ENCODE results near the gene HADHA. TPM values are rescaled to one million over a fixed set of nuclear protein-coding genes. Genes with fewer than 3 reads are reported as not detected.

HADHA gene
- total RNA-seq, 1 donor from 2014 or later: 523 TPM

GRCh38 chr2:26191316-26192159, 52.9 kb downstream of the HADHA start:
- Histone ChIP-seq H3K4me1 (peaks cover 5% of the 10 kb centered on the region), H3K27ac (replicated peaks) (no peak overlapping the region), H3K36me3 (peaks cover 66% of the 10 kb centered on the region), H3K27me3 (ENCODE audit: low read depth) (no peaks in the 10 kb centered on the region), H3K9me3 (replicated peaks) (no peaks in the 10 kb centered on the region), H3K4me3 (no peak overlapping the region)
- no peak for DNase-seq
- intact Hi-C loops (cut with micrococcal nuclease): no loop called here
- TF ChIP-seq CTCF (IDR thresholded peaks at IDR 0.05; ENCODE audit: borderline replicate concordance): no peak

- H3K27ac ChIP-seq (replicated peaks): no peak overlapping the region
Observed at GRCh38 chr2:26190369-26190768, 54.1 kb downstream of the HADHA start.

GRCh38 chr2:26189751-26190150, 54.7 kb downstream of the HADHA start:
- TF ChIP-seq CTCF (IDR thresholded peaks at IDR 0.05; ENCODE audit: borderline replicate concordance): no peak
- intact Hi-C loops (cut with micrococcal nuclease): no loop called here
- H3K27me3 ChIP-seq (ENCODE audit: low read depth): no peaks in the 10 kb centered on the region
- H3K27ac ChIP-seq (replicated peaks): peak overlapping the region; percentile 36
- H3K36me3 ChIP-seq: peaks cover 50% of the 10 kb centered on the region
- no peaks in the 10 kb centered on the region for H3K9me3 ChIP-seq (replicated peaks)
- no peak overlapping the region for H3K4me3 ChIP-seq
- H3K4me1 ChIP-seq: peaks cover 17% of the 10 kb centered on the region
- DNase-seq: no peak

More at GRCh38 chr2:26190369-26190768, 54.1 kb downstream of the HADHA start:
- TF ChIP-seq CTCF (IDR thresholded peaks at IDR 0.05; ENCODE audit: borderline replicate concordance): no peak
- no peaks in the 10 kb centered on the region for H3K9me3 ChIP-seq (replicated peaks)
- H3K4me1 ChIP-seq: peaks cover 13% of the 10 kb centered on the region
- H3K27me3 ChIP-seq (ENCODE audit: low read depth): no peaks in the 10 kb centered on the region
- no peak for DNase-seq
- intact Hi-C loops (cut with micrococcal nuclease): no loop called here
- peaks cover 55% of the 10 kb centered on the region for H3K36me3 ChIP-seq
- no peak overlapping the region for H3K4me3 ChIP-seq

GRCh38 chr2:26189123-26189522, 55.3 kb downstream of the HADHA start:
- Histone ChIP-seq H3K27me3 (ENCODE audit: low read depth) (no peaks in the 10 kb centered on the region), H3K4me1 (peaks cover 21% of the 10 kb centered on the region), H3K36me3 (peaks cover 44% of the 10 kb centered on the region), H3K4me3 (no peak overlapping the region), H3K9me3 (replicated peaks) (no peaks in the 10 kb centered on the region), H3K27ac (replicated peaks) (no peak overlapping the region)
- intact Hi-C loops (cut with micrococcal nuclease): no loop called here
- TF ChIP-seq CTCF (IDR thresholded peaks at IDR 0.05; ENCODE audit: borderline replicate concordance): no peak
- no peak for DNase-seq

GRCh38 chr2:26187537-26188104, 56.8 kb downstream of the HADHA start:
- peaks cover 23% of the 10 kb centered on the region for H3K4me1 ChIP-seq
- no peak for TF ChIP-seq CTCF (IDR thresholded peaks at IDR 0.05; ENCODE audit: borderline replicate concordance)
- no peaks in the 10 kb centered on the region for H3K27me3 ChIP-seq (ENCODE audit: low read depth)
- no peak overlapping the region for H3K27ac ChIP-seq (replicated peaks)
- intact Hi-C loops (cut with micrococcal nuclease): no loop called here
- DNase-seq: no peak
- peaks cover 29% of the 10 kb centered on the region for H3K36me3 ChIP-seq
- H3K4me3 ChIP-seq: no peak overlapping the region
- H3K9me3 ChIP-seq (replicated peaks): no peaks in the 10 kb centered on the region
